ENCODE data around the gene TNFRSF13B.

- TF ChIP-seq, protein P1, sequence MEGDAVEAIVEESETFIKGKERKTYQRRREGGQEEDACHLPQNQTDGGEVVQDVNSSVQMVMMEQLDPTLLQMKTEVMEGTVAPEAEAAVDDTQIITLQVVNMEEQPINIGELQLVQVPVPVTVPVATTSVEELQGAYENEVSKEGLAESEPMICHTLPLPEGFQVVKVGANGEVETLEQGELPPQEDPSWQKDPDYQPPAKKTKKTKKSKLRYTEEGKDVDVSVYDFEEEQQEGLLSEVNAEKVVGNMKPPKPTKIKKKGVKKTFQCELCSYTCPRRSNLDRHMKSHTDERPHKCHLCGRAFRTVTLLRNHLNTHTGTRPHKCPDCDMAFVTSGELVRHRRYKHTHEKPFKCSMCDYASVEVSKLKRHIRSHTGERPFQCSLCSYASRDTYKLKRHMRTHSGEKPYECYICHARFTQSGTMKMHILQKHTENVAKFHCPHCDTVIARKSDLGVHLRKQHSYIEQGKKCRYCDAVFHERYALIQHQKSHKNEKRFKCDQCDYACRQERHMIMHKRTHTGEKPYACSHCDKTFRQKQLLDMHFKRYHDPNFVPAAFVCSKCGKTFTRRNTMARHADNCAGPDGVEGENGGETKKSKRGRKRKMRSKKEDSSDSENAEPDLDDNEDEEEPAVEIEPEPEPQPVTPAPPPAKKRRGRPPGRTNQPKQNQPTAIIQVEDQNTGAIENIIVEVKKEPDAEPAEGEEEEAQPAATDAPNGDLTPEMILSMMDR (IDR thresholded peaks at IDR 0.05; ENCODE audit: borderline replicate concordance, extremely low read depth, low read length, poor library complexity, severe bottlenecking) = no peak
- TF ChIP-seq EZH2 (IDR thresholded peaks at IDR 0.05; ENCODE audit: borderline replicate concordance, low read depth, low read length, severe bottlenecking) = no peak
These were observed 29.5 kb downstream of the TNFRSF13B start for GRCh38 chr17:16942141-16943031.

All from DND-41 (cell line).